GM06990 (cell line): ENCODE measurements around the gene TMEM183A.

ENCODE experiments used
- DNase-seq: peaks from one replicate; pipeline ENCODE4 v3.0.0-alpha.2; 2011; ENCODE audit not compliant: insufficient read length; ENCODE audit errors: extremely low read depth
- H3K27me3 ChIP-seq: replicated peaks from 2 replicates; pipeline ENCODE4 v1.6.0; 2011; ENCODE audit warnings: low read length; ENCODE audit not compliant: control insufficient read depth, insufficient read depth
- H3K36me3 ChIP-seq: 2 replicates; pipeline ENCODE4 v1.5.1; 2011; ENCODE audit warnings: low read length; ENCODE audit not compliant: control insufficient read depth, insufficient read depth
- H3K4me3 ChIP-seq: replicated peaks from 2 replicates; pipeline ENCODE4 v1.5.1; 2011; ENCODE audit warnings: low read depth, mild to moderate bottlenecking, control low read depth, low read length
- TF ChIP-seq, protein P1 (sequence below): IDR thresholded peaks from 2 replicates; pipeline ENCODE4 v1.5.1; 2011; ENCODE audit warnings: low read length, control low read depth, mild to moderate bottlenecking, inconsistent platforms; ENCODE audit not compliant: insufficient read depth, poor library complexity, severe bottlenecking

The TMEM183A gene

DNA sequence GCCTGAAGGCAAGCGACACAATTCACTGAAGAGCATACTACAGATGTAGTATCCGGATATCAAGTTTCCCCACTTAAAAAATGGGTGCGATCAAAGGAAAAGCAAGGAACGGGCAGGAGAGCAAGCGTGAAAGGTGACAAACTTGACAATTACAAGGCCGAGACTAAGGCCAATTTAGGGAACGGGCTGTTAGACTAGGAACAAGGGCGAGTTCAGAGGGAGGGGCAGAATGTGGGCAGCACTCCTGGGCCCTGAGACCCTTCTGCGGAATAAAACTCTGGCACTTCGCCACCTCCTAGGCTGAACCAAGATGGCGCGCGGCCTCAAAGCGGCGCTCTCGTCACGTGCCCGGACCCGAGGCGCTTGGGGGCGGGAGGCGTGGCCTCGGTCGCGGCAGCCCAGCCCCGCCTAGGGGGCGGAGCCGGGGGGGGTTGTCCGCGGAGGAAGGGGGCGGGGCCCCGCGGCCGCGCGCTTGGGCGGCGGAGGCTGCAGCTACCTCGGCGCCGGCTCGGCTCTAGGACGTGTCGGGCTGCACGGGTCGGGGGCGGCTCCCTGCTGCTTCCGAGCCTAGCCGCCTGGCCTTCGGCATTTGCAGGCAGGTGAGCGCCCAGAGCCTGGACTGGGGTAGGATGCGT is 19.0 kb downstream of the TMEM183A start, which contains the start of gene PPFIA4:
TSS of gene PPFIA4 (plus strand) at position 461 of the 635 bp plus-strand sequence. CDS start 12,518 bp downstream, outside the sequence.
- TF ChIP-seq, protein P1, sequence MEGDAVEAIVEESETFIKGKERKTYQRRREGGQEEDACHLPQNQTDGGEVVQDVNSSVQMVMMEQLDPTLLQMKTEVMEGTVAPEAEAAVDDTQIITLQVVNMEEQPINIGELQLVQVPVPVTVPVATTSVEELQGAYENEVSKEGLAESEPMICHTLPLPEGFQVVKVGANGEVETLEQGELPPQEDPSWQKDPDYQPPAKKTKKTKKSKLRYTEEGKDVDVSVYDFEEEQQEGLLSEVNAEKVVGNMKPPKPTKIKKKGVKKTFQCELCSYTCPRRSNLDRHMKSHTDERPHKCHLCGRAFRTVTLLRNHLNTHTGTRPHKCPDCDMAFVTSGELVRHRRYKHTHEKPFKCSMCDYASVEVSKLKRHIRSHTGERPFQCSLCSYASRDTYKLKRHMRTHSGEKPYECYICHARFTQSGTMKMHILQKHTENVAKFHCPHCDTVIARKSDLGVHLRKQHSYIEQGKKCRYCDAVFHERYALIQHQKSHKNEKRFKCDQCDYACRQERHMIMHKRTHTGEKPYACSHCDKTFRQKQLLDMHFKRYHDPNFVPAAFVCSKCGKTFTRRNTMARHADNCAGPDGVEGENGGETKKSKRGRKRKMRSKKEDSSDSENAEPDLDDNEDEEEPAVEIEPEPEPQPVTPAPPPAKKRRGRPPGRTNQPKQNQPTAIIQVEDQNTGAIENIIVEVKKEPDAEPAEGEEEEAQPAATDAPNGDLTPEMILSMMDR, result no peak
- peaks cover 4% of the 10 kb centered on the region for H3K36me3 ChIP-seq
- H3K4me3 ChIP-seq, result peak within 1 kb of the TSS; percentile 65
- no peaks in the 10 kb centered on the region; the same call in 1 of the 2 replicates for H3K27me3 ChIP-seq
- peak; percentile 90 for DNase-seq

DNA sequence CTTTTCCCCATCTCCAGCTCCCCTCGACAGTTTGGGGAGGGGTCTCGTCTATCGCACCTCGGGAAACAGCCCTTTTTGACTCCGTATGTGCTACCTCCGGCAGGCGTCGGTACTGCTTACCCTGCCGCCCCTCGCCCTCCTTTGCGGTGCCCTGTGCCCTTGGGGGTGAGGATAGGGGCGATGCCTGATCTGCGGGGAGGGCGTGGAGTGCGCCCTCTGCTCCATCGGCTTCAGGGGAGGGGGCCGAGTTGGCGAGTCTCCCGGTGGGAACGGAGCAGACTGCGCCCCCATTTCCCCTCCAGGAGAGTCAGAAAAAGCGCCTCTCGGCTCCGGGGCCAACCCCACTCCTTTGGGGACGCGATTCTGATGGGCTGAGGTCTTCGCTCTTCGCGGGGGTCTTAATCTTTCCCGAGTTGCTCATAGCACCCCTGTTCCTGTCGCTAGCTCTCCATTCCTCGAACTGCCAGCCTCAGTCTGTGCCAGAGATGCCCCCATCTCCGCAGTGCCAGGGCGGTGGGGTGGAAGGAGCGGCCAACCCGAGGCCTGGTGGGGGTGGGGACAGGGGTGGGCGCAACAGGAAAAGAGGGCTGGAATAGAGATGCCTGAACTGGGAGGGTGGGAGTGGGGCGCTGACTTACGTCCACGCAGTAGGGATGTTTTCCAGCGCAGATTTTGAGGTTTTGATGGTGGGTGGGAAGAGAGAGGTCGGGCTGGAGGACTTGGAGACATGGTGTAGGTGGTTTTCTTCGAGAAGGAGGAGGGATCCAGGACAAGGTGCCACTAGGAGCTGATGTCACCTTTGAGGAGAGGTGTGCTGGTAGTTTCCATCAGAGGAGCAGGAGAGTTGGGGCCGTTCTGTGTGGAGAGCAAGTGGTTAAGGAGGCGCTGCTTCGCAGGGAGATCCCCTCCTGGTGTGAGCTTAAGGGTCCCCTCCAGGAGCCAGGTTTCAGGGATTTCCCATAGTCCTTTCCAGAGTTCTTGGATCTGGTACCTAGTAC is 19.8 kb downstream of the TMEM183A start:
- no peaks in the 10 kb centered on the region; the same call in 1 of the 2 replicates for H3K27me3 ChIP-seq
- no peak for DNase-seq
- TF ChIP-seq, protein P1, result peak; percentile 4
- peak overlapping the region; percentile 65 for H3K4me3 ChIP-seq
- peaks cover 4% of the 10 kb centered on the region for H3K36me3 ChIP-seq

DNA sequence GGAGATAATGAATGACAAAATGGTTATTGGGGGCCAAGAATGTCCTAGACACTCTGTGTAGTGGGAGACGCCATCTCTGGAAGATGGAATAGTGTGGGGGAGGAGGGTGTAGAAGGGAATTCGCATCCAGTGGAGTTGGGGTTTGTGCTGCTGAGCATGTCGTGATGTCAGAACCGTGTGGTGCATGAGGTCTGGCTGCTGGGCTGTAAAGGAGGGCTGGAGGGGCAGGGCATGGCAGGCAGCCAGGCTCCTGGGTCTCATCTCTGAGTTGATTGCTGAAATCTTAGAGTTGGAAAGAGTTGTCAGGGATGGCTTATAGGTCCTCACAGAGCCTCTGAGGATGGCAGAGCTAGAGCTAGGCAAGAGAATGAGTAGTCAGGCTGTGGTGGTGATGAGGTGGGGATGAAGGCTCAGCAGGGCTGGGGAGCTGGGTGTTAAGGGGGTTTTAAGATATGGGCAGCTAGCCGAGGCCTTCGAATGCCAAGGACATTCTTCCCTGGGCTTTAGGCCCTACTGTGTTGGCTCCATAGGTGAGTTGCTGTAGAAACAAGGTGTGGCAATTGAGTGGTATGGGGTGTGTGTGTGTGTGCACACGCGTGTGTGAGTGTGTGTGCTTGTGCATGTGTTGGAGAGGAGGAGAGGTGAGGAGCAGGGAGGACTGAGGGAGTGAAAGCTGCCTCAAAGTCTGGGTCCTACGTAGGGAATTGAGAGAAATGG is 21.1 kb downstream of the TMEM183A start:
- Histone ChIP-seq H3K27me3 (no peaks in the 10 kb centered on the region; the same call in 1 of the 2 replicates), H3K36me3 (peaks cover 4% of the 10 kb centered on the region), H3K4me3 (no peak overlapping the region)
- DNase-seq, result no peak
- TF ChIP-seq, protein P1, result no peak

DNA sequence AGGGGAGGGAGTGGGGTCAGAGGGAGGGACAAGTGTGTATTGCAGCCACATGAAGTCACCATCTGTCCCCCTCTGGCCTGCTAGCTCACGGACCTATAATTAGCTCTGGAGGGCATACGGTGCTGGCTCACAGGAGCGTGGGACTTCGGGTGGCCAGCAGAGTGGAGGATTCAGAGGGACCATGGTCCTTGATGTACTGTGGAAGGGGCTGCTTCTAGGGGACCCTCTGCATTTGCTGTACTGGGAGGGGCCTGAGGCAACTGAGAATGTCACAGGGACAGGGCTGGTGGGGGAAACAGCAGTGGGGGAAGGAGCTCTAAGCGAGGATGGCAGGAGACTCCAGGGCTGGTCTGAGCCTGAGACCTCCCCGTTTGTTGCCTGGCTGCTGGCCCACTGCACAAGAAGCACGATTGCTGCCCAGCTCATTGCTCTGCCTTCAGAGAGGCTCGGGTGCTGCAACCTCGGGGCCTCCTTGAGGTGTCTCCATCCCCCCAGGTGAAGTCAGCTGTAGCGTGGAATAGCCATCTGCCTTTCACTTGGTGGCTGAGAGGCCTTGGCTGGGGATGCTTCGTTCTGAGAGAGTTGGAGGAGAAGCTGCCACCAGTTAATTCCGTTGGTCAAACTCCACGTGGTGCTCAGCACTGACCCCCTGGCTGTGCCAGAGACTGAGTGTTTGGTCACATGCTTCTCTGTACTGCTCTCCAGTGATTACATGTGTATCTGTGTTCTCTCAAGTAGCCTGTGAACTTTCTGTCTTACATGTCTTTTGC is 21.8 kb downstream of the TMEM183A start:
- no peaks in the 10 kb centered on the region; the same call in 1 of the 2 replicates for H3K27me3 ChIP-seq
- H3K4me3 ChIP-seq, result no peak overlapping the region
- peaks cover 2% of the 10 kb centered on the region for H3K36me3 ChIP-seq
- TF ChIP-seq, protein P1, result no peak
- no peak for DNase-seq

DNA sequence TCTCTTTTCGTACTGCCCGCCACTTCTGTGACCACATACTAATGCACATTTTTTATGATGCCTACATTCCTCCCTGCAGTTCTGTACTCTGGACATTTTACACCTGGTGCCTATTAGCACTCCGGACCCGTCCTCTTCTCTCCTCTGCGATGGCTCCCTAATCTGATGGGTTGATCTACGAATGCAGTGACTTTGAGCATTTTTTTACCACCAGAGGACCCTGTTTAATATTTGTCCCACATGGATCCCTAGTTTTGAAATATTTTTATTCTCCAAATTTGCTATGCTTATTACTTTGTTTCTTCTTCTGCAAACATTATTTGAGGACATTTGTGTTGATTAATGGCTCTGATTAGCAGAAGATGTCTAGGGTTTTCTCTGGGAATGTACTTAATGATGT is 24.3 kb downstream of the TMEM183A start:
- DNase-seq, result no peak
- Histone ChIP-seq H3K27me3 (no peaks in the 10 kb centered on the region; the same call in 1 of the 2 replicates), H3K36me3 (no peaks in the 10 kb centered on the region), H3K4me3 (no peak overlapping the region)
- TF ChIP-seq, protein P1, result peak; percentile 46
